Cortex of kidney (tissue), 1 donor: ENCODE measurements around the gene CES2.
"Not testable (repeated sequence)": the region's sequence is repeated elsewhere in the genome, so short reads cannot be mapped to it uniquely, and the experiment has no call there.

Experiments
- DNase-seq: peaks from one replicate; lab custom pipeline; 2025; lab: John Stamatoyannopoulos, UW

Gene CES2, protein sequence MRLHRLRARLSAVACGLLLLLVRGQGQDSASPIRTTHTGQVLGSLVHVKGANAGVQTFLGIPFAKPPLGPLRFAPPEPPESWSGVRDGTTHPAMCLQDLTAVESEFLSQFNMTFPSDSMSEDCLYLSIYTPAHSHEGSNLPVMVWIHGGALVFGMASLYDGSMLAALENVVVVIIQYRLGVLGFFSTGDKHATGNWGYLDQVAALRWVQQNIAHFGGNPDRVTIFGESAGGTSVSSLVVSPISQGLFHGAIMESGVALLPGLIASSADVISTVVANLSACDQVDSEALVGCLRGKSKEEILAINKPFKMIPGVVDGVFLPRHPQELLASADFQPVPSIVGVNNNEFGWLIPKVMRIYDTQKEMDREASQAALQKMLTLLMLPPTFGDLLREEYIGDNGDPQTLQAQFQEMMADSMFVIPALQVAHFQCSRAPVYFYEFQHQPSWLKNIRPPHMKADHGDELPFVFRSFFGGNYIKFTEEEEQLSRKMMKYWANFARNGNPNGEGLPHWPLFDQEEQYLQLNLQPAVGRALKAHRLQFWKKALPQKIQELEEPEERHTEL

GRCh38 chr16:66935314-66936011 is at the start of gene CES2:
Gene CES2, plus strand, starts transcription at chr16:66935516. Its CDS starts 120 bp downstream, at chr16:66935636.
- no peak for DNase-seq

GRCh38 chr16:66886321-66886720 is 49.0 kb upstream of the CES2 start:
- no peak for DNase-seq

DNA sequence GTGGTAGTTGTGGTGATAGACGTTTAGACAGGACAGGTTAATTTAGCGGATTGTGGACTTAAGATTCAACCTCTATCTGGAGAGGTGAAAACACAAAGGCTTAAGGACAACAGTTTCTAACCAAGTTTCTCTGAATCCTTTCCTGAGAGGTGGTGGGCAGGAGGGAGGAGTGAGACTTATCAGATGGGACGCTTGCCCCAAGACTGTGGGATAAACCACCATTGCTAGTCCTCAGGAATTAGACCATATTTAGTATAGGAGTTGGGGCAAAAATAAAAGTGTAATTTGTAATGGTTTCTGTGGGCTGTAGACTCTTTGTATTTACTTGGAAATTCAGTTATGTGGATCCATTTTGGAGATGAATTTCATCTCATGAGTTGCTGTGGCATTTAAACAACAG is 48.4 kb upstream of the CES2 start:
- no peak for DNase-seq

DNA sequence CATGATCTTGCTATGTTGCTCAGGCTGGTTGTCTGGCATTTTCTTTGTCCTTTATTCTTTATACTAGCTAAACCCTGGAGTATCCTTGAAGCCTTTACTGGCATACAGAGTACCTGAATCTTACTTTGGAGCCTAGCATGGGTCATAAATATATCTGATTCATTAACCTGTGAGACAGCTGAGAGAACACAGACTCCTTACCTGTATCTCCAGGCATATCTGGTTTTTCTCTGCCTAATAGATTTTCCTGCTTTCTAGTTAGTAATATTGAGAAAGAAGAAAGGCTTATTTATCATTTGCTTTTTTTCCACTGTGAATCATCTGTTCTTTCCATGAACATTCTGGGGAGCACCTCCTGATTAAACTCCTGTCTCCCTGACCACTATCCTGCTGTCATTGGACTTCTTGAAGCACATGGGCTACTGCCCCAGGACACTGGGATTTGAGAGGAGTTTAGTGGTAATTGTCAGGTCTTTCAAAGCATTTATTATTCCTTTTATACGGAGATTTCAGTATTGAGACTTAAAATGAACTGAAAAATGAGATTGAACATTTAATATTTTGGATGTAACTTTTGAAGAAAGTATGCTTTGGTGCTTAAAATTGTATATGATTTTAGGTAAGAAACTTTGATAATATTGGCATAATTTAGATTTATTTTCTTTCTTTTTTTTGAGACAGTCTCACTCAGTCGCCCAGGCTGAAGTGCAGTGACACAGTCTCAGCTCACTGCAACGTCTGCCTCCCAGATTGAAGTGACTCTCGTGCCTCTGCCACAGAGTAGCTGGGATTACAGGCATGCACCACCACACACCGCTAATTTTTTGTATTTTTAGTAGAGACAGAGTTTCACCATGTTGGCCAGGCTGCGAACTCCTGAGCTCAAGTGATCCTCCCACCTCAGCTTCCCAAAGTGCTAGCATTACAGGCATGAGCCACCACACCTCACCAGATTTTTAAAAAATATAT is 46.4 kb upstream of the CES2 start:
- DNase-seq = no peak

DNA sequence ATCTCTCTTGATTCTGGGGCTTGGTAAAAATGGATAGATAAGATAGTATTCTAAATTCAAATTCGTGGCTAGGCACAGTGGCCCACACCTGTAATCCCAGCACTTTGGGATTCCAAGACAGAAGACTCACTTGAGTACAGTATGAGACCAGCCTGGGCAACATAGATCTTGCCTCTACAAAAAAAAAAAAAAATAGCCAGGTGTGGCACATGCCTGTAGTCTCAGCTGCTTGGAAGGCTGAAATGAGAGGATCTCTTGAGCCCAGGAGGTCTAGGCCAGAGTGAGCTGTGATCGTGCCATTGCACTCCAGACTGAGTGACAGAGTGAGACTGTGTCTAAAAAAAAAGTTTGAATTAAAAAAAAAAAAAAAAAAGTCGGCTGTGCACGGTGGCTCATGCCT is 45.7 kb upstream of the CES2 start:
- no peak for DNase-seq

DNA sequence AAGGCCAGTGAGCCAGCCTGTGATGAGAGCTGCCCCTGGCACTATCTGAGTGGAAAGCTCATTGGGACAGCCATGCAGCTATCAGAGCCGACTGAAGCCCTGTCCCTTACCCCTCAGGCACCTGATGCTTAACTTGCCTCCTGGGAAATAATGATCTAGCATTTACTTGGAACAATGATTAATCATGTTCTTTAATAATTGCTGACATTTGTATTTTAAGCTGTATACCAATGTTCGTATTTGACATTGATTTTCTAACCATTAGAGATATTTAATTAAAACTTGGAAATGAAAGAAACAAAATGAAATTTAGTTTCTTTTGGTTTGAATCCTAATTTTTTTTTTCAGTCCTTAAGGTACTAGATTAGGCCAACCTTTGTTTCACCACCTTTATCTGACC is 44.5 kb upstream of the CES2 start:
- no peak for DNase-seq

DNA sequence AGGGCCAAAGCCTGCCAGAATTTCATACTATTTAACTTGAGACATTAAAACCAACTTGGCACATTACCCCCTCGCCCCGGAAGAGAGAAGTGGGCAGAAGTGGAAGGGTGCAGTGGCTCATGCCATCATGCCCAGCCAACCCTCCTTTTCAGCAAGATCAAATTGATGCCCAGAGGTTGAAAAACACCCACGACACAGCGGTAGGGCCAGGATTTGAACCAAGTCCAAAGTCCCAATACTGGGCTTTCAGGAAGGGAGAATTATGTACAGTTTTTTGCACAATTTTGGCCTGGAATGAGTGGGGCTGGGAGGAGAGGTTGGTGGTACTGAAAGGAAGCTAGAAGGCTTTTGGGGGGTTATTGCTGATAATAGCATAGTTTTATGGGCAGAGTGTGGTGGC is 44.0 kb upstream of the CES2 start:
- no peak for DNase-seq

GRCh38 chr16:66891797-66892196 is 43.5 kb upstream of the CES2 start:
- no peak for DNase-seq

DNA sequence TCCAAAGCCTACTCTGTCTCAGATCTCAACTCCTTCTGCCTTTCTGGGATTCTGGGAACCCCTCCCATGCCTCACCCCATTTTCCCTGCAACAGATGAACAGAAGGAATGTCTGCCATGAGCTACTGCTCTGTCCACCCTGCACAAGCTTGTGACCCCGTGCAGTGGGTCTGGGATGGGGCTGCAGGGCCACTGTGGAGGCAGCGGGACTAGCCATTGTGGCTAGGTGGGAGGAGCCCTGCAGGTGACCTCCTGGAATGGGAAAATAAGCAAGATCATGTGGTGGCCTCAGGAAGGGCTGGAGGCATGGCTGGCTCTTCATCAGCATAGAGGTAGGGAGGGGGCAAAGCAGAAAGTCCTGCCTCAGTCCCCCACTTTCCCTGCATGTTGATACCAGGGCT is 41.3 kb upstream of the CES2 start:
- DNase-seq = no peak

GRCh38 chr16:66894948-66895688 is 40.2 kb upstream of the CES2 start:
- DNase-seq = no peak

DNA sequence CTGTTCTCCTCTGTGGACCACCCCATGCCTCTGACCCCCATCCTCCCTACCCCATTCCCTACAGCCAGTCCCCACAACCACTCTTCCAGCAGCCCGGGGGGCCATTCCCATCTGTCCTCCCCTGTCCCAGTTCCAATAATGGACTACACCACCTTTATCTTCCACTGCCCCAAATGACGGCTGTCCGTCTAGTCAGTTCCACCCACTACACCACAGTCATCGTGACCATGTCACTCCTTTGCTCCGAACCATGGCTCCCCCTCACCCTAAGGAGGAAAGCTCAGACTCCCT is 39.7 kb upstream of the CES2 start:
- no peak for DNase-seq

- no peak for DNase-seq
Measured at GRCh38 chr16:66895999-66896398, 39.3 kb upstream of the CES2 start.

DNA sequence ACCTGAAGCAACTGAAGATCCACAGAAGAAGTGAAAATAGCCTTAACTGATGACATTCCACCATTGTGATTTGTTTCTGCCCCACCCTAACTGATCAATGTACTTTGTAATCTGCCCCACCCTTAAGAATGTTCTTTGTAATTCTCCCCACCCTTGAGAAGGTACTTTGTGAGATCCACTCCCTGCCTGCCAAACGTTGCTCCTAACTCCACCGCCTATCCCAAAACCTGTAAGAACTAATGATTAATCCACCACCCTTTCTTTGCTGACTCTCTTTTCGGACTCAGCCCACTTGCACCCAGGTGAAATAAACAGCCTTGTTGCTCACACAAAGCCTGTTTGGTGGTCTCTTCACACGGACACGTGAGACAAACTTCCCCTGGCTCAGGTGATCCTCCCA is 38.6 kb upstream of the CES2 start:
- DNase-seq = not testable (repeated sequence)

DNA sequence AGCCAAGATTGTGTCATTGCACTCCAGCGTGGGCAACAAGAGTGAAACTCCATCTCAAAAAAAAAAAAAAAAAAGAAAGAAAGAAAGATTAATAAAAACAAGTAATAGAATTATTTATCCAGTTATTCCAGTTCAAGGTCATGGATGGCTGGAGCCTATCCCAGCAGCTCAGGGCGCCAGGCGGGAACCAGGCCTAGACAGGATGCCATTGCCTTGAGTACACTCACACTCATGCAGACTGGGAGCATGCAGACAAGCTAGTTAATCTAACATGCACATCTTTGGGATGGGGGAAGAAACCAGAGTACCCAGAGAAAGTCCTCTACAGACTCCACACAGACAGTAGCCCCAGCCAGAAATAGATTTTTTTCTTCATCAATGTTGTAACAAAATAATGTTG is 37.1 kb upstream of the CES2 start:
- no peak for DNase-seq

DNA sequence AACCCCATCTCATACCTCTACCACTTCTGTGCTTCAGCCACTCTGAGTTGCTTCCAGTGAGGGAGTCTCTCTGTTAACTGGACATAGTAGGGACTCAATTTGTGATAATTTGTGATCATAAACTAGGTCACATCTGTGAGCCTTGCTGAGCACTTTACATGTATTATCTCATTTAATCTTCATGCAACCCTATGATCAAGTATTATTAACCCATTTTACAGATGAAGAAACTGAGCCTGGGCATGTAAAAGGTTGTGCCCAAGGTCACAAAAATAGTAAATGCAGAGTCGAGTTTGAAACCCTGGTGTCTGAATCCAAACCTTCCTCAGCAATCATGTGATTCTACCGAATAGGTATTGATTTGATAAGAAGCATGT is 36.4 kb upstream of the CES2 start:
- DNase-seq = no peak

DNA sequence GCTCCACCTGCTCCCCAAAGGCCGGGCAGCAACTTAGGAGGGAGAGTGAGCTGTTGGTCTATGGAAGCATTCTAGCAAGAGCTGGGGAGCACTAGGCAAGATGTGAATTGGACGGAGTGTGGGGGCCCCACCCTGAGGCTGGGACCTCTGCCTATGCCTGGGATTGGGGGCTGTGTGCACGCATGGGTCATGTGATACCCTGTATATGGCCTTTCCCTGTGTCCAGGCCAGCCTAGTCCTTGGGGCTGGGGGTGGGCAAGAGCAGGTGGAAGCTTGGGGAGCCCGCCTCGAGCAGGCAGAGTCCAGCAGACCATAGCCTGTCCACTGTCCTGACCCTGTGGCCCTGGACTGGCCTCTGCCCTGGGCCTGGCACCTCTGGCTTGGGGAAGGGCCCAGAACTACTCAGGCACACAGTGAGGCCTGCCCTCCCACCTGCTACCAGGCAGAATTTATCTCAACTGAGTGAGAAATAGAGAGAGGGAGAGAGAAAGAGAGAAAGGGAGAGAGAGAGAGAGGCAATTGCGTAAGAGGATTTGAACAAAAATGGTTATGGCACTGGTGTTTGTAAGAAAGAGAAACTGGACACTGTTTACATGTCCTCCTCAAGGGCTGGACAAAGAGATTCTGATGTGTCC is 35.9 kb upstream of the CES2 start:
- no peak for DNase-seq

DNA sequence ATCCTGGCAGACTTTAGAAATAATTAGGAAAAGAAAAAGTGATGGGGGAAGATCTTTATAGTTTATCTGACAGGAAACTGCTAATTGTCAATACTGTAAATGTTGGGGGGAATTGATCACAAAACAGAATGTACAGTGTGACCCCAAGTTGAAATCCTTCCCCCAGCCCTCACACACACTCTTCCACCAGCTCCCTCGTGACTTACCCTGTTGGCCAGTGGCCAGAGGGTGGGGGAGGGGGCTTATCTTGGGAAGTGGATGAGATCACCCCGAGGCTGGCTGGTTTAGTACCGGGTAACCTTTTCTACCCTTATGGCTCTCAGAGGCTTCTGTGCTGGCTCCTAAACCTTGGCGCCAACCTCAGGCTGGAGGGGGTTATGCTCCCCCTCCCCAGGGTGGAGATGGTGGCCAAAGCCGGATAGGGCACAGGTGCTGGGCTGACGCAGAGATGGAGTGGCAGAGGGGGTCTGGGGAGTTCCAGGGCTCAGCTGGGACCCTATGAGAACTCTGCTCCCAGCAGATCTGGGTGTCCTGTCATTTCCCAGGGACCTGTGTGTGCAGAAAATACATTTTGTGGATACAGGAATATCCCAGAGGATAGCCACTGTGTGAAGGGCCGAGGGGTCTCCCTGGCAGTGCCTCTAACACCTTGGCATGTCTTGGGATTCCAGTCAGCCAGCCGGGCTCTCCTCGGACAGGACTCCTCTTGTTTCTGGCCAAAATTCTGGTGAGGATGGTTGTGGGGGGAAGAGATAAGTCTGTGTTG is 35.2 kb upstream of the CES2 start:
- DNase-seq = no peak

- no peak for DNase-seq
Measured at GRCh38 chr16:66900721-66901441, 34.4 kb upstream of the CES2 start.

DNA sequence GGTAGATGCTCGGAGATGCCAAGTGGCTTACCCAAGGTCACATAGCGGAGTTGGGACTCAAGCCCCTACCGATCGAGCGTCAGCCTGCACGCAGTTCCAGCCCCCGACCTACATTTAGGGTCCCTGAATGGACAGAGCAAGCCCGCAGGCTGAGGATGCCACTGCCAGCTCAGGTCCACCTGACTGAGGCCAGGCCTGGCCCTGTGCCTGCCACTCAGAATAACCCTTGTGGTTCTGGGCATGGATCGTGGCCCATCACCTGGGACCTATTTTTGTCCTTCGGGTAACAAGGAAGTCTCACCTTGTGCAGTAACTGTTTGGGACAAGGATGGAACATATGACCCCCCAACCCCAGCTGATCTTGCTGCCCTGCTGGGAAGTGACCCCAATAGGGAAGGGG is 33.7 kb upstream of the CES2 start:
- no peak for DNase-seq
